GM08714 (cell line): Measurements from ENCODE around the gene ING4.

Source experiments
- H3K4me3 ChIP-seq: fragments of 200-500 bp; sonication (Bioruptor generic); 2 replicates; pipeline ENCODE4 v1.5.1; 2014; ENCODE audit warnings: mild to moderate bottlenecking, low read length, inconsistent platforms
- ZNF274 ChIP-seq: IDR thresholded peaks from 2 replicates; pipeline ENCODE4 v1.6.1; 2012; ENCODE audit warnings: mild to moderate bottlenecking, low read depth, low read length

The ING4 gene

DNA sequence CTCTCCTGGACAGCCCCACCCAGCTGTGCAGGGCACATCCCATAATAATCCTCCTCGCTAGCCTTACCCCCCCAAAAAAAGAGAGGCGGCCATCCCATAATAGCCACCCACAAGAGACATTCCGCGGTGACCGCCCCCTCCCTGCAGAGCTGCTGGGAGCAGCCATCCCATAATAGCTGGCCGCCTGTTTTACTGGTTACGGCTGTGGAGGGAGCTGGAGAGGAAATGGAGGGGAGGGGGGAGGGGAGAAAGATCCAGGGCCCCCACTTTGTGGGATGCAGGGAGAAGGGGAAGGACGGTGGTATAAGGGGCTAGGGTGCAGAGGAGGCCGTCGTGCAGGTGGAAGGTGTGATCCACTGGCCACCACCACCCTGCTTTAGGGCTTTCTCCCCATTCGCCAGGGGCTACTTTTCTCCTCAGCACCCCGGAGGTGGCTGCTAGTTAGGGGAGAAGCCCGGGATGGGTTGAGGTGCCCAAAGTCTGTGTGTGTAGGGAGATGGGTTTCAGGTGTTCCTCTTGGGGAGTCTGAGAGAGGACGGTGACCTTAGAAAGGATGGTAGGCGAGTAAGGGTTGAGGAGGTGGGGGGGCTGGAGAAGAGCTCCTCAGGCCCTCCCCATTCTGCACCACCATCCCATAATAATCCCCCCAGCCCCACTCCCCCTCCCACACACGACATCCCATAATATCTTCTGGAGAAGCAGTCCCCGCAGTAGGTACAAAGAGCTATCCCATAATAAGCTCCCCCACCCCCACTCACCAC, 49.7 kb downstream of the ING4 start:
- no peak for TF ChIP-seq ZNF274
- no peak overlapping the region; the same call in 1 of the 2 replicates for H3K4me3 ChIP-seq

DNA sequence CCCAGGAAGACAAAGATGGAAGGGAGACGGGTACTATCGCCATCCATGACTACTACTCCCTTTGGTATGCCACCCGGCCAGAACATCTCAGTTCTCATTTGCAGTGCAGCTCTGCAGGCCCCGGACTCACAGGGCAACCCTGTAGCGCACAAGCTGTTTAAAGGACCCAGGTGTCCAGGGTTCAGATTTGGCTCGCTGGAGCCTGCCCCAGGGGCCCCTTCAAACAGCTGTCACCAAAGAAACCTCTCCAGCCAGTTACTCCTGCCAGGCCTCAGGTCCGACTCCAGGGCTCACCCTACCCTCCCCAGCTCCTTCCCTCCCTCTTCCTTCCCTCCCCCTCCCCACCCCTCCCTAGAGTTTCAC, 50.3 kb downstream of the ING4 start:
- no peak for TF ChIP-seq ZNF274
- no peak overlapping the region for H3K4me3 ChIP-seq

DNA sequence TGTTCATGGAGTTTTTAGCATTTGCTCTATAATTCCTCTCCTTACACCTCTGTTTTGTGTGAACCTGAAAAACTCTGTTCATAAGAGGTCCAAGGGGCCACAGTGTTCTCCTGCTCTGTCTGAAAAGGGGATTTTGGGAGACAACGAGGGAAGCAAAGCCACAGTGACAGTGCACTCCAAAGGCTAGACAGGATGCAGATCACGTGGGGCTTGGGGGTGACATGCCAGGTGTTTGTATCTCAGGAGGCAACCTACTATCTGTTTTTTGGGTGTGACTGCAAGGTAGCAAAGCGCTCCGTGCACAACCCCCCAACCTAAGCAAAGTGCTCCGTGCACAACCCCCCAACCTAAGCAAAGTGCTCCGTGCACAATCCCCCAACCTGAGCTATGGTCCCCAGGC, 50.7 kb downstream of the ING4 start:
- no peak overlapping the region for H3K4me3 ChIP-seq
- no peak for TF ChIP-seq ZNF274

DNA sequence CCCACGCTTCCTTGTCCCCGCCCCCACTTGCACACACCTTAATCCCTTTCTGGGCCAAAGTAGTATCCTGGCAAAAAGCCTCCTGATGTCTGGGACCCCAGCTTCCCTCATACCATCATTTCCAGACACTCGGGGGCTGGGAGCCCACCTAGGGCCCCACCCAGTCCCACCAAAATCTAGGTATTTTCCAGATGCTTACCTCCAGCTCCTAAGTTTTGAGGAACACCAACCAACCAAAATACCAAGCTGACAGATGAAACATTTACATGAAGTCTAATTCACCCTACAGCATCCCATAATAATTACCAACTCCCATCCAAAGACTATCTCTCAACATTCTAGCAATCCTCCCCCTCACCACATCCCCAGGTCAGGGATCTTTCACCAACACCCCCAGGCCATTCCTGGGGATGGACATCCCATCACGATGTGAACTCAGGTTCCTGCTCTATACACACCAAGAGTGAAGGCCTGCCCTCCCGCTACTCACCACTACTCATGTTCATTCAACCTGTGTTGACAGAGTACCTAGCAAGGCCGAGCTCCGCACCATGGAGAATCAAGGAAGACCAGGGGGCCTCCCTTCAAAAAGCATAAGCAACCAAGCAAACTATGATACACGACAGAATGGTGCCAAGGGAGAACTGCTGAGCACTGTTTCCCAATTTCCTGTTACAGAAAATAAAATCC, 54.2 kb downstream of the ING4 start:
- no peak overlapping the region for H3K4me3 ChIP-seq
- TF ChIP-seq ZNF274: no peak

DNA sequence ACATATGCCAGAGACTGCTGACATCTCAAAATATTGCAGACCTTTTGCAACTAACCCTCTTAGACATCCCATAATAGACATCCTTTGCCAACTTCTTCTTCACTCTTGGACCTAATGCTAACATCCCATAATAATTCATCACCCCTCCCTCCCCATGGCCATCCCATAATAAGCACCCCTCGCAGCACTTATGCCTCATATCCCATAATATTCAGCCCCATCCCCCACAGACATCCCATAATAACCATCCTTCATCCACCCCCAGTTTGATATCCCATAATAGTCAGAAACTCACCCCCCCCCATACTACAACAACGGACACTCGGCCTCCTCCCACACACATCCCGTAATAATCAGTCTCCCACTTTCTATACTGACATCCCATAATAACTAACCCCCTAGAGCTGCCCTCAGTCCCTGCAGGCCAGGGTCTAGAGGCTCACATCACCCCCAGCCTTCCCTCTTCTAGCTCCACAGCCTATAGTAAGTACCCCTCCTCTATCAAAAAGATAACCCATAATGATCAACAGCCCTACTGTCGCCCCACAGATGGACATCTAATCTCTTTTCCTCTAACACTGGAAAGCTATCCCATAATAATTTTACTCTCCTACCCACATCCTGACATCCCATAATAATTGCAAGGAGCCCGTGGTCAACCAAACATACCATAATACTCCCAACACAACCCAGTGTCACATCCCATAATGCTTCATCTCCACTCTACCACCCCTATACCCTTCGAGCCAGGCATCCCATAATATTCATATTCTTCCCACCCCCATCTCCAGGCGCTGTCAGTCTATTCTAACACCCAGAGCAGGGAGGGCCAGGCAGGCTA, 54.9 kb downstream of the ING4 start:
- no peak overlapping the region for H3K4me3 ChIP-seq
- no peak for TF ChIP-seq ZNF274

DNA sequence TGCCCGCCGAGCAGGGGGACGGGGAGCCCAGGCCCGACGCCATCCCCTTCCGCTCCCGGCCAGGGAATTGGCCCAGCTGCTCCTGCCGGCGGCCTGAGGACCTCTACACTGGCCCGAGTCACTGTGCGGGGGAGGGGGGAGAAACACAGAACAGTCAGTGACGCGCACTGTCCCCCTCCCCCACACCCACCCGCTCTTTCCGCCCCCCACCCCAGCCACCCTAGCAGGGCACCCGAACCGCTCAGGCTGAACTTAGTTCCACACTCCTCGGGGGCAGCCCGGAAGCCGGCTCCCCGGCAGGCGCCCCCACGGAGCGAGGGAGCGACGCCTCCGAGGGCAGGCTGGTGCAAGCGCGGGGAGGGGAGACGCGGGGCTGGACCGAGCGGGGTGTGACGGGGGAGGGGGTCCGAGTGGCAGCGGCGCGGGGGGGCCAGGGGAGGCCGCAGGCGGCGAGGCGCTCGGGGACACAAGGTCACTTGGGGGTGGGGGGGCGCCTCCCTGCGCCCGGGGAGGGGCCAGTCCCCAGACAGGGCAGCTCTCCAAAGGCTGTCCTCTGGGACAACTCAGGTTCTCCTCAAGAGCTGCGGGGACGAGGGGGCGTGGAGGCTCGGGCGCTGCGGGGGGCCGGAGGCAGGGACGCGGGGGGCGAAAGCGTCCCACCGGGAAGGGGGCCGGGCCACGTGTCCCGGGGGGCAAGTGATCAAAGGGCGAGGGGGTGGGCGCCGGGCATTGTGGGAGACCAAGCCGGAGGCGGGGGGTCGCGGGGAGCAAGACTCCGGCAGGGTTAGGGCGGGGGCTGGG, 56.4 kb downstream of the ING4 start:
- H3K4me3 ChIP-seq: peak overlapping the region; percentile 82
- no peak for TF ChIP-seq ZNF274

DNA sequence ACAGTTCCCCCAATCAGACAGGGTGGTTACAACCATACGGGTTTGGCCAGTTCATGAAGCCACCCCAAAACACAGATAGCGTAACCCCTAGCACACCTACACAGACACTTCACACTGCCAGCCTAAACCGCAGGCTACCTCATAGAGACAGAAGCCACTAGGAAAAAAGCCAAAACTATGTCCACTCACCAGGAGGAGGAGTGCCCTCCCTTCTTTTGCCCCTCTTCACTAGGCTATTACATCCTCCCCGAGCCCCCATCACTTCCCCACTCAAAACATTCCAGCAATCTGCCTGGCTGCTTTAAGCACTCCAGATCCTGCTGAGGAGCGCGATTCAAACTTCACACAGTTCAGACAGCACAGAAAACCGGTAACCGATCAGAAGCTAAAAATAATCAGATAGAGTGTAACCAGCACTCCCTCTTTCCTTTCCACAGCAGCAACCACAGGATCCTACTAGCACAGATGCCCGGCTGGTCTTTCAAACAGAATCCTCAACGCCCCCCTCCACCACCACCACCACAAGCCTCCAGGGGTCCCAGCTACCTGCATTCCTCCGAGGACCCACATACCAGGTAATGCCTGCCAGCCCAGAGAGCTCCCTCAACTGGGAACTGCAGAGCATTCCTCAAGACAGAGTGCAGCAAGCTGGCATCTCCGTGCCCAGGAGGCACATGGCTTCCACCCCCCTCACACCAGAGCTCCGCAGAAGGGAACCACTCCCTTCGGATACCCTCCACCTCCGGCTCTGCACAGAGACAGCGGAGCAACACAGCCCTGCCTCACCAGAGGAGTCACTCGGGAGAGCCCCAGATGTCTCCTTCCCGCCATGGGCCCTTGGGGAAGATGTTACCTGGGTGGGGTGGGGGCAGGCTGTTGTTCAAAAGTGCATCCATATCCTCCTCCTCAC, 57.2 kb downstream of the ING4 start:
- H3K4me3 ChIP-seq: peak overlapping the region; percentile 82
- TF ChIP-seq ZNF274: no peak

DNA sequence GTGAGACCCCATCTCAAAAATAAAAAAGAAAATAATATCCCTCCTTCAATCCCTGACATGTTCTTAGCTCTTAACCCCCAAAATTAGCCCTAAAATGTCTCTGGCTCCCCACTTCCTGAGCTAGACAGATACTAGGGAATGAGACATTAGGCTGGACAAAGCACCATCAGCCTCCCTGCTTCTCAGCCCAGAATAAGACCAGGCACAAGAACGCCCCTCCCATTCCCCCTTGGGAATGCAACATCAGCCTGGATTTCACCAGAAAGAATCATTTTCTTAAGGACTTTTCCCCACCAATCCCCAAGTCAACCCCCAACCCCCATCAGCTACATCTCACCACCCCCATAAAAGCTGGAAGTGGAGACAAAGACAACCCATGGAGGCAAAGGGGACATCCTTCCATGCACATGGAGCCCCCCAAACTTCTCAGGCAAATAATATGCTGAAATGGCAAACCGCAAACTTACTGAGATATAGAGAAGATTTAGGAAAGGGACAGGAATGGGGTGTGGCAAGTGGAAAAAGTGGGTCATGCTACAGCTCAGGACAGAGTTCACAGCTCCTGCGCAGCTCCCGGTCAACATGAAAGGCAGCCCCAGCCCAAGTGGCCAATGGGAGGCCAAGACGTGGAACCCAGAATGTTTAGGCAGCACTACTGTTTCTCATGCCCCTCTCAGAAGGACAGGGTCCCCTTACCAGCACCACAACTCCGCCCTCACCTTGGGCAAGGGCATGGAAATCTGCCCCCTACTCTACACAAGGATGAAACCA, 58.5 kb downstream of the ING4 start:
- H3K4me3 ChIP-seq: peak overlapping the region; percentile 82
- TF ChIP-seq ZNF274: no peak

DNA sequence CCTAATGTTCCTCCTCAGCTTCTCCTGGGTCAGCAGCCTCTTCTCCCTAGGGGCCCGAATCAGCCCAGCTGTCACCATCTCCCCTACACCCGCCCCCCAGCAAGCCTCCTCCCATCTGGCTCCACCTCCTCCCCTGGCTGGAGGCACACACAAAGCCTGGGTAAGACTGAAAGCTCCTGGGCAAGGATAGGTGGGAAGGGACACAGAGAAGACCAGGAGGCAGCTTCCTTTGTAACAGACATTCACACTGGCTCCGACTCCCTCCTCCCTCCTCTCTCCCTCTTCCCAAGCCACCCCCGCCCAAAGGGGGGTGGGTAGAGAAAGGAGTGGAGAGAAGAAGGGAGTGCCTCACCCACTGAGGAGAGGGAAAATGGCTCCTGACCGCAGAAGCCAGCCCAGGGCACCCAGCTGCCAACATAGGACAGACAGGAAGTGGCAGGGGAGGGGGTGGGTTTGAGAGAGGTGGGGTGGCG, 59.8 kb downstream of the ING4 start:
- no peak for TF ChIP-seq ZNF274
- no peak overlapping the region; the same call in 1 of the 2 replicates for H3K4me3 ChIP-seq

DNA sequence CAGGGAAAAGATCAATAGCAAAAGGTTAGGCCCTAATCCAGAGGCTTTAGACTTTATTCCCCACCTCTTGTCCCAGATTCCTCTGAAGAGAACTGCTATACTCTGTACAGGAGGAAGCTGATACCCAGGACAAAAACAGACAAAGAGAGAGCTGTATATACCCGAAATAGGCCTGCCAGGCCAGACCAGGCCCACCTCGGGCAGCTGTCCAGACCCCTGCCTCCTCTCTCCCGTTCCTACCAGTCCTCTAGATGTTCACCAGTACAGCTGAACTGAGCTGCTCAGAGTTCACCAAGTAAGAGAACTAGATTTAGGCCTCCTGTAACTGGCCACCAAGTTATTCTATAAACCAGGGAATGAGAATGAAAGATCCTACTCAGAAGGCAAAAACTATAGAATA, 60.4 kb downstream of the ING4 start:
- TF ChIP-seq ZNF274: no peak
- H3K4me3 ChIP-seq: no peak overlapping the region
